Epithelial cell of proximal tubule (primary cell): Measurements from ENCODE around the gene MPC1L. TPM values are rescaled to one million over a fixed set of nuclear protein-coding genes. Genes with fewer than 3 reads are reported as not detected.

ENCODE experiments used
- DNase-seq: peaks from one replicate; pipeline ENCODE4 v3.0.0-alpha.2; 2011; ENCODE audit warnings: low read depth
- H3K4me3 ChIP-seq: 2 replicates; pipeline ENCODE4 v1.5.1; 2011; ENCODE audit warnings: low read depth, mild to moderate bottlenecking, low read length
- CTCF ChIP-seq: conservative IDR thresholded peaks from 2 replicates; pipeline ENCODE4 v1.5.1; 2012; ENCODE audit warnings: low read depth, mild to moderate bottlenecking, low read length
- total RNA-seq: library from RNA; depleted of rRNA; stranded (reverse); fragments of >200 nt; gene quantifications from 2 replicates; pipeline ENCODE4 v1.2.3, GENCODE V29; 2015

The MPC1L gene
- total RNA-seq, 1 donor from 2014 or later = not detected

- no peak for TF ChIP-seq CTCF
- no peak overlapping the region for H3K4me3 ChIP-seq
- no peak for DNase-seq
Observed at GRCh38 chrX:40632199-40632598, 9.0 kb downstream of the MPC1L start.

GRCh38 chrX:40637687-40638086 lies 14.5 kb downstream of the MPC1L start:
- DNase-seq = no peak
- TF ChIP-seq CTCF = no peak
- no peak overlapping the region for H3K4me3 ChIP-seq

- peak overlapping the region; percentile 54 for H3K4me3 ChIP-seq
- no peak for TF ChIP-seq CTCF
- no peak for DNase-seq
Observed at GRCh38 chrX:40644176-40644575, 20.9 kb downstream of the MPC1L start.

- H3K4me3 ChIP-seq = peak overlapping the region; percentile 54
- DNase-seq = peak; percentile 26
- no peak for TF ChIP-seq CTCF
Observed at GRCh38 chrX:40644821-40645358, 21.7 kb downstream of the MPC1L start.

- DNase-seq = no peak
Observed at GRCh38 chrX:40646489-40647306, 23.5 kb downstream of the MPC1L start.

GRCh38 chrX:40647307-40648197 lies 24.3 kb downstream of the MPC1L start, which contains the start of gene CXorf38:
Gene CXorf38, minus strand, starts transcription at chrX:40647561. Its CDS starts 41 bp downstream, at chrX:40647520.
- no peak for DNase-seq
- no peak for TF ChIP-seq CTCF

More at GRCh38 chrX:40646489-40647306, 23.5 kb downstream of the MPC1L start:
- no peak for TF ChIP-seq CTCF
- H3K4me3 ChIP-seq = peak overlapping the region; percentile 71

More at GRCh38 chrX:40647307-40648197, 24.3 kb downstream of the MPC1L start, which contains the start of gene CXorf38:
- peak within 1 kb of the TSS; percentile 71 for H3K4me3 ChIP-seq
